Thoracic aorta (tissue), 2 donors: ENCODE results near the gene CPNE8. TPM values are rescaled to one million over a fixed set of nuclear protein-coding genes. Genes with fewer than 3 reads are reported as not detected.

Source experiments
- ATAC-seq: fragments of 150-250 bp; one replicate; pipeline ENCODE4 v1.8.0; 2017; ENCODE audit warnings: low read depth; ENCODE audit not compliant: insufficient number of reproducible peaks, low FRiP score
- DNase-seq: peaks from one replicate; pipeline ENCODE4 v3.0.0-alpha.2; 2020; ENCODE audit warnings: low spot score
- H3K27ac ChIP-seq, 2 donors: fragments of 200-600 bp; sonication (generic); 1 replicate in 1 of 2; 2 replicates in 1 of 2; pipeline ENCODE4 v1.5.1; 2016; ENCODE audit warnings: mild to moderate bottlenecking in 2 of 2, moderate library complexity in 2 of 2
- H3K27me3 ChIP-seq: fragments of 200-600 bp; sonication (generic); replicated peaks from 2 replicates; pipeline ENCODE4 v1.6.0; 2016; ENCODE audit warnings: mild to moderate bottlenecking; ENCODE audit not compliant: insufficient read depth
- H3K36me3 ChIP-seq: fragments of 200-600 bp; sonication (generic); one replicate; pipeline ENCODE4 v1.5.1; 2016
- H3K4me1 ChIP-seq, 2 donors: fragments of 200-600 bp; sonication (generic); 1 replicate in 1 of 2; 2 replicates in 1 of 2; pipeline versions ENCODE4 v1.5.1 to v1.6.0; 2016; ENCODE audit warnings: low read depth in 2 of 2, mild to moderate bottlenecking in 1 of 2; ENCODE audit not compliant: control insufficient read depth in 1 of 2
- H3K4me3 ChIP-seq: fragments of 200-600 bp; sonication (generic); 2 replicates; pipeline ENCODE4 v1.5.1; 2016; ENCODE audit warnings: mild to moderate bottlenecking
- H3K9me3 ChIP-seq: fragments of 200-600 bp; sonication (generic); 2 replicates; pipeline ENCODE4 v1.5.1; 2016
- total RNA-seq, 2 donors: library from RNA; depleted of rRNA; stranded (reverse); fragments of >200 nt; gene quantifications; one replicate each; pipeline versions ENCODE4 v1.1.0 to v1.2.3, GENCODE V29; 2016
- TF ChIP-seq, protein P1 (sequence below): fragments of 200-600 bp; sonication (generic); IDR thresholded peaks from one replicate; pipeline ENCODE4 v1.5.1; 2019; ENCODE audit warnings: antibody characterized with exemption

Gene CPNE8
- total RNA-seq, 2 donors from 2014 or later: 14.1 to 42.4 TPM

DNA sequence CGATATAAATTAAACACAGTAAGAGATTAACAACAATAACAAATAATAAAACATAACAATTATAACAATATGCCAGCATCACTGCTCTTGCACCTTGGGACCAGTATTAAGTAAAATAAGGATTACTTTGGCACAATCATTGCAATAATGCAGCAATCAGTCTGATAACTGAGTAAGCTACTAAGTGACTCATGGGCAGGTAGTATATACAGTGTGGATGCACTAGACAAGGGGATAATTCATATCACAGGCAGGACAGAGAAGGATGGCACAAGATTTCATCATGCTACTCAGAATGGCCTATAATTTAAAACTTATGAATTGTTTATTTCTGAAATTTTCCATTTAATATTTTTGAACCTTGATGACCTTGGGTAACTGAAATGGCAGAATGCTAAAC, 298.1 kb downstream of the CPNE8 start:
- Histone ChIP-seq H3K9me3 (peaks cover 5% of the 10 kb centered on the region), H3K36me3 (no peaks in the 10 kb centered on the region)
- no peak for DNase-seq

More for the DNA sequence above, 298.1 kb downstream of the CPNE8 start:
- no peak for ATAC-seq
- Histone ChIP-seq H3K27ac (no peak overlapping the region), H3K27me3 (no peaks in the 10 kb centered on the region), H3K4me1 (no peaks in the 10 kb centered on the region), H3K4me3 (no peak overlapping the region)
- TF ChIP-seq, protein P1, sequence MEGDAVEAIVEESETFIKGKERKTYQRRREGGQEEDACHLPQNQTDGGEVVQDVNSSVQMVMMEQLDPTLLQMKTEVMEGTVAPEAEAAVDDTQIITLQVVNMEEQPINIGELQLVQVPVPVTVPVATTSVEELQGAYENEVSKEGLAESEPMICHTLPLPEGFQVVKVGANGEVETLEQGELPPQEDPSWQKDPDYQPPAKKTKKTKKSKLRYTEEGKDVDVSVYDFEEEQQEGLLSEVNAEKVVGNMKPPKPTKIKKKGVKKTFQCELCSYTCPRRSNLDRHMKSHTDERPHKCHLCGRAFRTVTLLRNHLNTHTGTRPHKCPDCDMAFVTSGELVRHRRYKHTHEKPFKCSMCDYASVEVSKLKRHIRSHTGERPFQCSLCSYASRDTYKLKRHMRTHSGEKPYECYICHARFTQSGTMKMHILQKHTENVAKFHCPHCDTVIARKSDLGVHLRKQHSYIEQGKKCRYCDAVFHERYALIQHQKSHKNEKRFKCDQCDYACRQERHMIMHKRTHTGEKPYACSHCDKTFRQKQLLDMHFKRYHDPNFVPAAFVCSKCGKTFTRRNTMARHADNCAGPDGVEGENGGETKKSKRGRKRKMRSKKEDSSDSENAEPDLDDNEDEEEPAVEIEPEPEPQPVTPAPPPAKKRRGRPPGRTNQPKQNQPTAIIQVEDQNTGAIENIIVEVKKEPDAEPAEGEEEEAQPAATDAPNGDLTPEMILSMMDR: no peak
